Trophoblast cell (in vitro differentiated cells and primary cell): ENCODE data around the gene NXPE3.

Source experiments
- DNase-seq, 2 donors: peaks; one replicate each; pipeline ENCODE4 v3.0.0-alpha.2; 2016
- H2AFZ ChIP-seq: 2 replicates; pipeline ENCODE4 v1.6.1; 2013; ENCODE audit warnings: low read length, moderate library complexity, mild to moderate bottlenecking; ENCODE audit not compliant: insufficient read depth, poor library complexity
- H2AK5ac ChIP-seq: 2 replicates; pipeline ENCODE4 v1.6.1; 2013; ENCODE audit warnings: mild to moderate bottlenecking, low read length
- H2BK120ac ChIP-seq: 2 replicates; pipeline ENCODE4 v1.6.1; 2013; ENCODE audit warnings: low read length, mild to moderate bottlenecking, moderate library complexity; ENCODE audit not compliant: insufficient read depth, poor library complexity
- H2BK12ac ChIP-seq: 2 replicates; pipeline ENCODE4 v1.6.1; 2013; ENCODE audit warnings: mild to moderate bottlenecking, low read length, moderate library complexity
- H2BK5ac ChIP-seq: 2 replicates; pipeline ENCODE4 v1.6.1; 2013; ENCODE audit warnings: low read length, low read depth, moderate library complexity, mild to moderate bottlenecking; ENCODE audit not compliant: poor library complexity
- H3K14ac ChIP-seq: 2 replicates; pipeline ENCODE4 v1.6.1; 2013; ENCODE audit warnings: mild to moderate bottlenecking, low read length
- H3K18ac ChIP-seq: 2 replicates; pipeline ENCODE4 v1.6.1; 2013; ENCODE audit warnings: mild to moderate bottlenecking, low read length
- H3K23ac ChIP-seq: 2 replicates; pipeline ENCODE4 v1.6.1; 2013; ENCODE audit warnings: low read length
- H3K27ac ChIP-seq: 2 replicates; pipeline ENCODE4 v1.5.1; 2013; ENCODE audit warnings: low read depth, mild to moderate bottlenecking, inconsistent platforms, low read length, moderate library complexity
- H3K27me3 ChIP-seq: 2 replicates; pipeline ENCODE4 v1.6.1; 2013; ENCODE audit warnings: inconsistent platforms, mild to moderate bottlenecking, low read length, moderate library complexity; ENCODE audit not compliant: insufficient read depth
- H3K36me3 ChIP-seq, 2 experiments: 1 replicate in 1 of 2; 2 replicates in 1 of 2; pipeline ENCODE4 v1.6.1; 2013; ENCODE audit warnings: low read length in 2 of 2, mild to moderate bottlenecking in 2 of 2, moderate library complexity in 1 of 2; ENCODE audit not compliant: insufficient read depth in 2 of 2, control insufficient read depth in 1 of 2
- H3K4ac ChIP-seq: 2 replicates; pipeline ENCODE4 v1.6.1; 2013; ENCODE audit warnings: low read depth, mild to moderate bottlenecking, low read length, moderate library complexity
- H3K4me1 ChIP-seq, 2 experiments: 1 replicate in 1 of 2; 2 replicates in 1 of 2; pipeline ENCODE4 v1.6.1; 2013; ENCODE audit warnings: low read length in 2 of 2, mild to moderate bottlenecking in 2 of 2, moderate library complexity in 1 of 2; ENCODE audit not compliant: insufficient read depth in 2 of 2, control insufficient read depth in 1 of 2
- H3K4me2 ChIP-seq: 2 replicates; pipeline ENCODE4 v1.6.1; 2013; ENCODE audit warnings: inconsistent platforms, mild to moderate bottlenecking, low read length, moderate library complexity
- H3K4me3 ChIP-seq: 2 replicates; pipeline ENCODE4 v1.5.1; 2013; ENCODE audit warnings: mild to moderate bottlenecking, low read depth, low read length, inconsistent platforms
- H3K79me1 ChIP-seq: one replicate; pipeline ENCODE4 v1.6.1; 2013; ENCODE audit warnings: low read length
- H3K79me2 ChIP-seq: 2 replicates; pipeline ENCODE4 v1.6.1; 2013; ENCODE audit warnings: low read length, mild to moderate bottlenecking; ENCODE audit not compliant: control insufficient read depth, insufficient read depth, poor library complexity
- H3K9ac ChIP-seq: 2 replicates; pipeline ENCODE4 v1.6.1; 2013; ENCODE audit warnings: mild to moderate bottlenecking, low read length
- H3K9me3 ChIP-seq: 2 replicates; pipeline ENCODE4 v1.6.1; 2013; ENCODE audit warnings: low read depth, mild to moderate bottlenecking, control low read depth, inconsistent platforms, low read length; ENCODE audit not compliant: insufficient read depth
- H4K12ac ChIP-seq: 2 replicates; pipeline ENCODE4 v1.6.1; 2013; ENCODE audit warnings: low read depth, mild to moderate bottlenecking, low read length, moderate library complexity
- H4K8ac ChIP-seq: 2 replicates; pipeline ENCODE4 v1.6.1; 2013; ENCODE audit warnings: low read depth, mild to moderate bottlenecking, low read length, moderate library complexity
- H4K91ac ChIP-seq: one replicate; pipeline ENCODE4 v1.6.1; 2013; ENCODE audit warnings: low read depth, mild to moderate bottlenecking, low read length, moderate library complexity
- WGBS: extraction: QIAGEN DNeasy Blood & Tissue Kit; methylation state at CpG from one replicate; pipeline ENCODE4 v1.1.7; 2013; ENCODE audit warnings: missing lambda C conversion rate; ENCODE audit not compliant: insufficient read length, insufficient coverage; ENCODE audit errors: extremely low coverage; 5-methylcytosine and 5-hydroxymethylcytosine counted together

The NXPE3 gene

DNA sequence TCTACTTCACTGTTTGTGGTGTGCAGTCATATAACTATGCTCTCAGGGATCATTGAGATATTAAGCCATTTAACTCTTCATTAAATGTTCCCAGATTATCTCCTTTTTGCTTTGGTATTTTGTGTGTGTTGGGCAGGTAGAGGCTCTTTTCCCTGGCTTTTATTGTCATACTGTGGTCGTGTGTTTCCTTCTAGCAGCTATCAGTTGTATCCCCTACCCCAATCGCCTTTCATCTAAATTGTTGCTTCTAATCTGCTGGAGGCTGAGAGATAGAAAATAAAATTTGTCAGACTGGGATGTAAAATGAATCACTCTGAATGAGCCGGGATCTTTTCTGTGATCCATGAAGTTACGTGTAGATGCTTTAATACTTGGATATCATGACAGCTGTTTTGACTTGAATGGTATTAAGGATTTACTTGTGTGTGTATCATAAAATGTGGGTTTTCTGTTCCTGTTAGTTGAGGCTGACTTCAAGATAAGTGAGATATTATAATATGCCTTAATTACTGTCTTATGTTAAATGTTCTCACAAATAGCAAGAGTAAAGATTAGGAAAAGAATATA, 79.5 kb downstream of the NXPE3 start:
- no peak overlapping the region for H2BK120ac ChIP-seq
- H3K27ac ChIP-seq = no peak overlapping the region
- no peak overlapping the region for H2AFZ ChIP-seq
- H3K79me1 ChIP-seq = no peaks in the 10 kb centered on the region
- H3K14ac ChIP-seq = no peak overlapping the region
- no peak overlapping the region for H3K23ac ChIP-seq
- no peak overlapping the region for H4K12ac ChIP-seq
- H3K4me2 ChIP-seq = no peak overlapping the region
- H4K91ac ChIP-seq = no peak overlapping the region
- no peak overlapping the region for H3K18ac ChIP-seq
- no peak overlapping the region for H2AK5ac ChIP-seq
- no CpG with 5 or more reads among the region's 4 CpGs for WGBS
- no peak overlapping the region for H4K8ac ChIP-seq
- H3K4ac ChIP-seq = no peak overlapping the region
- H3K36me3 ChIP-seq = peaks cover 16 to 34% of the 10 kb centered on the region in 2 experiments
- H3K4me1 ChIP-seq = no peaks in the 10 kb centered on the region
- H3K27me3 ChIP-seq = no peaks in the 10 kb centered on the region
- no peak overlapping the region for H3K4me3 ChIP-seq
- DNase-seq = no peak
- no peak overlapping the region for H2BK5ac ChIP-seq
- H3K9me3 ChIP-seq = no peaks in the 10 kb centered on the region
- H2BK12ac ChIP-seq = no peak overlapping the region
- H3K9ac ChIP-seq = no peak overlapping the region
- H3K79me2 ChIP-seq = no peaks in the 10 kb centered on the region

GRCh38 chr3:101859882-101860448, 81.0 kb downstream of the NXPE3 start:
- Histone ChIP-seq H2BK120ac (no peak overlapping the region), H3K79me2 (no peaks in the 10 kb centered on the region), H3K14ac (no peak overlapping the region), H2AFZ (no peak overlapping the region), H4K12ac (no peak overlapping the region), H3K18ac (no peak overlapping the region), H3K23ac (no peak overlapping the region), H3K4me2 (no peak overlapping the region), H3K79me1 (no peaks in the 10 kb centered on the region), H3K4me3 (no peak overlapping the region), H4K91ac (no peak overlapping the region), H4K8ac (no peak overlapping the region), H3K4ac (no peak overlapping the region), H2BK5ac (no peak overlapping the region), H3K9me3 (no peaks in the 10 kb centered on the region), H3K9ac (no peak overlapping the region), H3K36me3 (peaks cover 14 to 27% of the 10 kb centered on the region in 2 experiments), H3K4me1 (no peaks in the 10 kb centered on the region), H3K27me3 (no peaks in the 10 kb centered on the region), H2BK12ac (no peak overlapping the region), H2AK5ac (no peak overlapping the region), H3K27ac (no peak overlapping the region)
- peak in 1 of 2 donors; percentile 41 for DNase-seq
- WGBS = no CpG with 5 or more reads among the region's 5 CpGs

GRCh38 chr3:101861212-101861788, 82.3 kb downstream of the NXPE3 start:
- H3K4me3 ChIP-seq = no peak overlapping the region
- no peaks in the 10 kb centered on the region for H3K79me2 ChIP-seq
- no peak overlapping the region for H2BK12ac ChIP-seq

GRCh38 chr3:101861789-101862415, 82.9 kb downstream of the NXPE3 start:
- Histone ChIP-seq H2AK5ac (no peak overlapping the region), H3K4ac (no peak overlapping the region), H3K27ac (no peak overlapping the region), H2BK120ac (no peak overlapping the region), H4K8ac (no peak overlapping the region), H2BK5ac (no peak overlapping the region), H3K27me3 (no peaks in the 10 kb centered on the region), H3K9me3 (no peaks in the 10 kb centered on the region), H3K79me1 (no peaks in the 10 kb centered on the region), H2AFZ (no peak overlapping the region), H3K4me2 (no peak overlapping the region), H3K36me3 (peaks cover 9 to 17% of the 10 kb centered on the region in 2 experiments), H3K9ac (no peak overlapping the region), H3K18ac (no peak overlapping the region), H4K91ac (no peak overlapping the region), H3K4me1 (no peaks in the 10 kb centered on the region), H3K23ac (no peak overlapping the region), H3K14ac (no peak overlapping the region), H2BK12ac (no peak overlapping the region), H3K4me3 (no peak overlapping the region), H3K79me2 (no peaks in the 10 kb centered on the region), H4K12ac (no peak overlapping the region)
- peak in 1 of 2 donors; percentile 54 for DNase-seq
- WGBS = no CpG with 5 or more reads among the region's 5 CpGs

More at GRCh38 chr3:101861212-101861788, 82.3 kb downstream of the NXPE3 start:
- Histone ChIP-seq H3K36me3 (peaks cover 10 to 18% of the 10 kb centered on the region in 2 experiments), H2AFZ (no peak overlapping the region), H3K18ac (no peak overlapping the region), H3K4me2 (no peak overlapping the region), H2BK120ac (no peak overlapping the region), H3K4ac (no peak overlapping the region), H4K8ac (no peak overlapping the region), H2AK5ac (no peak overlapping the region), H3K4me1 (no peaks in the 10 kb centered on the region), H3K23ac (no peak overlapping the region), H3K27me3 (no peaks in the 10 kb centered on the region), H3K79me1 (no peaks in the 10 kb centered on the region), H3K27ac (no peak overlapping the region), H3K9ac (no peak overlapping the region), H4K12ac (no peak overlapping the region), H3K9me3 (no peaks in the 10 kb centered on the region), H4K91ac (no peak overlapping the region), H3K14ac (no peak overlapping the region), H2BK5ac (no peak overlapping the region)
- no peak for DNase-seq
- WGBS = no CpG with 5 or more reads among the region's 3 CpGs
